GM23338 (cell line): ENCODE data around the gene PIAS4.

Experiments used
- CREB1 ChIP-seq: fragments of 250-450 bp; sonication (Bioruptor Pico); IDR thresholded peaks from 2 replicates; pipeline ENCODE4 v1.5.0; 2020; ENCODE audit warnings: low read depth, mild to moderate bottlenecking, moderate library complexity
- CTCF ChIP-seq, 2 experiments: fragments of 200-600 bp in 1 of 2; sonication (generic) in 1 of 2; conservative IDR thresholded peaks; 2 replicates each; pipeline versions ENCODE4 v1.5.1 to v1.6.1; 2016 to 2017; ENCODE audit warnings: antibody characterized with exemption in 2 of 2, low read depth in 2 of 2, mild to moderate bottlenecking in 2 of 2, moderate library complexity in 1 of 2
- EZH2 ChIP-seq: fragments of 200-600 bp; sonication (generic); IDR thresholded peaks from one replicate; pipeline ENCODE4 v1.8.0; 2017; ENCODE audit warnings: antibody characterized with exemption, mild to moderate bottlenecking, low read depth; ENCODE audit not compliant: unreplicated experiment
- EZH2phosphoT487 ChIP-seq: fragments of 200-600 bp; sonication (generic); IDR thresholded peaks from one replicate; pipeline ENCODE4 v1.8.1; 2018; ENCODE audit warnings: antibody characterized with exemption; ENCODE audit not compliant: unreplicated experiment
- POLR2AphosphoS5 ChIP-seq: IDR thresholded peaks from 2 replicates; pipeline ENCODE4 v1.6.1; 2016; ENCODE audit warnings: antibody characterized with exemption, low read depth
- REST ChIP-seq: IDR thresholded peaks from one replicate; pipeline ENCODE4 v1.6.1; 2018; ENCODE audit warnings: antibody characterized with exemption; ENCODE audit not compliant: unreplicated experiment

GRCh38 chr19:4071610-4072009 lies 64.1 kb downstream of the PIAS4 start:
- no peak for TF ChIP-seq CTCF (conservative IDR thresholded peaks at IDR 0.05; ENCODE audit: low read depth in 2 of 2)
- TF ChIP-seq EZH2, result no peak
- no peak for TF ChIP-seq POLR2AphosphoS5
- TF ChIP-seq EZH2phosphoT487, result no peak
- no peak for TF ChIP-seq REST
- no peak for TF ChIP-seq CREB1
